GM21390 (cell line): ENCODE results near the gene RAD51AP2.
"Not testable (repeated sequence)": the region's sequence is repeated elsewhere in the genome, so short reads cannot be mapped to it uniquely, and the experiment has no call there.

ENCODE experiments used
- ATAC-seq: cut with Tn5 transposase; IDR thresholded peaks from one replicate; pipeline ENCODE4 v1.9.1; 2021; ENCODE audit not compliant: unreplicated experiment

The RAD51AP2 gene

DNA sequence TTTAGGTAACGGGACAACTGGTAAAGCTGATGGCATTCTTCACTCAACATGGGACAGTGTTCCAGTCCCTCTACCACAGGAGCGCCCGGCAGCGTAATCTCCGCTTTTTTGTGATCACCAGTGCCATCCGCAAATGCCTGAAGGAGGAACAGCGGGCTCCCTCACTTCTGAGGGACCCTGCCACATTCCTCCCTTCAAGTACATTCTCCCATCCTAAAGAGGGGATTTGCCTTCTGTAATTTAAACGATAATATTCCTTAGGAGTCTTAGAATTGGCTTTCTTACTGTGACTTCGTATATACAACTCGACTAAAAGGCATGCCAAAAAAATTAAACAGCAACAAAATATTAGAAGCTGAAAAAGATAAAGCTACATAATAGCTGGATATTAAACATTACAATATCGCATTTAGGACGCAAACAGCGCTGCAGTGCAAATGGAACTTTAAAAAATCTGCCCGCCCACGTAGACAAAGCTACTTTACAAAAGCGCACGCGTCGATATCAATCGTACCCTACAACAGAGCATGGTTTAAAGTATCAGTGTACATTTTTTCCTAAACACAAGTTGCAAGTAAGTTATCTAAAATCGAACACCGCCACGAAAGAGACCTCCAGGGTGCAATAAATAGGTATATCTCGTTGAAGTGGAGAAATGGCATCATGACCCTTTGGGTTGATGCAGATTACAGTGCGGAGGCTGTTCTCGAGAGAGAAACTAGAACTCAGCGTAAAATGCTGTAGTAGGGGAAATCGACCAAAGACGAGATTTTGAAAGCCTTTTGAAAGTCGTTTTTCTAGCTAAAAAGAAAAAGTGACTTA is 20.0 kb upstream of the RAD51AP2 start:
- ATAC-seq, result peak; percentile 15

DNA sequence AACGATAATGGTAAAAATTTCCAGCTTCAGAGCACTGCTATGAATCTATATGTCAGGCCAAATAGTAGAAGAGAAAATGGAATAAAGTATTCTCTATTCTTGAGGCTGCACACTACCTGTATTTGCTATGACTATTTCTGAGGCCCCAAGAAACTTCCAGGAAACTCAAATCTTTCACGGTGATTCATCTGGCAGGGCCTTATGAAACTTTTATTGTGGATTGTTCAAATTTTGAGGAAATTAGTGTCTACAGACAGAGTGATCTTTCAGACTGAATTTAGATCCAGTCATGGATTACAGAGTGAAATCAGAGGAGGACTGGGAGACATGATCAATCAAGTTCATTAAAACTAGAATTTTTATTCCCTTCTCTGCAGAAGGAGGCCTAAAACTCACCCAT is 18.2 kb upstream of the RAD51AP2 start:
- ATAC-seq, result no peak

DNA sequence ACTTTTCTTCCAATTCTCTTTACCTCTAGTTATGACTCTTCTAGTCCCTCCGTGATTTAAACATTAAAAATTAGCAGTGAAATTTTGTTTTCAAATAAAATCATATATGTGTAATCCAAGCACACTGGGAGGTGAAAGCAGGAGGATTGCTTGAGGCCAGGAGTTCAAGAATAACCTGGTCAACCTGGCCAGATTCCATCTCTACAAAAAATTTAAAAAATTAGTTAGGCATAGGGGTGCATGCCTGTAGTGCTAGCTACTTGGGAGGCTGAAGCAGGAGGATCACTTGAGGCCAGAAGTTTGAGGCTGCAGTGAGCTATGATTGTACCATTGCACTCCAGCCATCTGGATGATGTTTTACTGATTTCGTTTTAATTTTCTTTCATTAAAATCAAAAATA is 15.3 kb upstream of the RAD51AP2 start:
- ATAC-seq, result no peak

DNA sequence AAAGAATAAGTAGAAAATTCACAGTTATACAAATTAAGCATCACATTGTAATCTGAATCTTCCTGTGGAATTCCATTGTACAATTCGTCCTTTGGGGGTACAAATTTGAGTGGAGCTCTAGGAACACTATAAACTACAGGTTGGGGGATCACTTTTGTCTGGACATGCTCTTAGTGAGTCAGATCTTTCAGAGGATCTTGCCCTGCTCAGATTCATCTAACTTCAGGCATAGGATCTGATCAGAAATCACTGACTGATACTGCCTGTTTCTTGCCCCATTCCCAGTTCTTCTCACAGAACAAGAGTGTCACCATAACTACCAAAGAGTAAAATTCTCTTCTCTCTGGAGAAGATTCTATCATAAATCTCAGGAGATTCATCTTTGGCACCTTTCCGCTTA is 11.5 kb upstream of the RAD51AP2 start:
- ATAC-seq, result no peak

DNA sequence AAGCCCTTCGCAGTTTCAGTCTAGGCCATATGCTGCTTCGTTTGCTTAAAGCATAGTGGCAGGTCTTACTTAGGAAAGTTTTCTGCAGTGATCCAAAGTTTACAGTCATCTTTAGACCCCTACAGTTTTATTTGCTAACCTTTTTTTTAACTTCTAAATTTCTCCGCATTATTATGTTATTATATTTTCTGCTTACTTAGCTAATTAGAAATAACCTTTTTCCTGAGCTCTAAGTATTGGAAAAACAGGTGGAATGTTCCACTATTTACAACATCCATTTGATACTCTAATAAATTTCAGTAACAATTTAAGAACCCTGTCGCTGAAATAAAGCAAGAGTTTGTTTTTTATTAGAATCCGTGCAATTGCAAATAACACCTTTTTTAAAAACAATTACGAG is 4.1 kb upstream of the RAD51AP2 start:
- no peak for ATAC-seq

DNA sequence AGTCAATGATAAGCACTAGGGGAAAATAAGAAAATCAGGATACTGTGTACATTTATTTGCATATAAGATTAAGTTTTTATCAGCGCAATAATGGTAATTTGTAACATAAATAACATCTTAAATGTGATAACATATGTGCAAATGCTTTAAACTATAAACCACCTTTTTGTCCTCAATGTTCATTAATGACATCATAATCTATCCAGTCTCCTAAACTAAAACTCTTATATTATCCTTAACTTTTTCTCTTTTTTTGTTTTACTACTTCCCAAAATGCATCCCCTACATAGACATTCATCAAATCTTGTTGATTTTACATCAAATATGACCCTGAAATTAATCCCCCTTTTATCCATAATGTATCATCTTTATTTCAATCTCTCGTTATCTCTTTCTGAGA is 3.4 kb upstream of the RAD51AP2 start:
- no peak for ATAC-seq

DNA sequence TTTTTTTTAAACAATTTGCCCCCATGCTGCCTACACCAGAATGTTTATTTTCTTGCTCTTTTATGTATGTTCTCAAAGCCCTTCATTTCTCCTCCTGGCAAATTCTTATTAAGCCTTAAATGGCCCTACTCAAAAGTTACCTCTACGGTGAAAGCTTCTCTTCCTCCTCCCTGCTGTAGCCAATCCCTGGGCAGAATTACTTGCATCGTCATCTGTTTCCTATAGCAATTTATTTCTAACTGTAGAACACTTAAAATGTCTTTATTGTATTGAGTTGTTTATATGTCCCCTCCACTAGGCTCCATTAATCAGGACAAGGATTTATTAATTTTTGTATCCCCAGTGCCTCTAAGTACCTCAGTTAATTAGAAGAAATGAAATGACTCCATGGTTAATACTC is 2.5 kb upstream of the RAD51AP2 start:
- ATAC-seq, result peak; percentile 28

- ATAC-seq, result no peak
Measured at GRCh38 chr2:17519486-17519885, 1.2 kb upstream of the RAD51AP2 start.

- peak; percentile 17 for ATAC-seq
Measured at GRCh38 chr2:17517481-17518211, 594 bp downstream of the RAD51AP2 start.

DNA sequence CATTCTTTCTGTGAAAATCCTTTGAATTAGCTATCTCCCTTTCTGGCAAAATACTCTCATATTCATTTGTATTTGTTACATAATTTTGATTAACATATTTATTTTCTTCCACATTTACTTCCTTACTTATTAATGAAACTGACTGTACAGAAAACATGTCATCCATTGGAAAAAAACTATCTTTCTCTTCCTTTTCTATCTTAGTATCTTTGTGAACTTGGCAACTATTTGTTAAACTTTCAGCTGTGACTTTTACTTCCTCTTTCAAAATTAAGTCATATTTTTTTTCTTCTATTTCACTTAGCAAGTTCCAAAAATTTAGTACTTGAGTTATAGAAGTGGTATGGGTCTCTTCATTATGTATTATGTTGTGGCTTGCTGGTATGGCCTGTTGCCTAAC is 2.6 kb downstream of the RAD51AP2 start:
- ATAC-seq, result peak; percentile 38

DNA sequence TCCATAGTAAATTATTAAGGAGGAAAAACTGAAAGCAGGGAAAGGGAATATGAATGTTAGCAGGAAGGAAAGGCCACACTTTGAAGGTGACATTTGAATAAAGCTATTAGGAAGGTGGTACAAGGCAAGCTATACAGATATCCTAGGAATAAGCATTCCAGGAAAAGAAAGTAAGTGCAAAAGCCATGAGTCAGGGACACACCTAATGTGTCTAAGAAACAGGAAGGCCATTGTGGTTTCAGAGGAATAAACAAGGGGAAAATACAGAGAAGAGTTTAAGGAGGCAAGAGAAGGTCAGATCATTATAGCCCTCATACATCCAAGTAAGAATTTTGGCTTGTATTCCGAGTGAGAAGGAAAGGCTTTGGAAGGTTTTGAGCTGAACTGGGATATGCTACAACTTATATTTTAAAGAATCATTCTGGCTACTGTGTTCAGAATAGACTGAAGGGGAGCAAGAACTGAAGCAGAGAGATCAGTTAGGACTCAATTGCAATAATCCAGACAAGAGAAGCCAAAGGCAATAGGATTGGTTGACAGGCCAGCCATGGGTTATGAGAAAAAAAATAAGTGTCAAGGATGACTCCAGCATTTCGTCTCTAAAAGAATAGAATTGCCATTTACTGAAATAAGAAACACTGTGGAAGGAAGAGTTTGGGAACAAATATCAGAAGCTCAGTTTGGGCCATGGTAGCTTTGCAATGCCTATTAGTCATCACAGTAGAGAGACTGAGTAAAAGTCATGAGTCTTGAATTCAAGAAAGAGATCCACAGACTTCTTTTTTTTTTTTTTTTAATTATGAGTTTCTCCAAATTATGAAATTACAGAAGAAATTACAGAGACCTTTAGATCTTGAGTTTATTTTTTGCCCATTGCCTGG is 11.3 kb downstream of the RAD51AP2 start:
- no peak for ATAC-seq

GRCh38 chr2:17497718-17498117 is 20.5 kb downstream of the RAD51AP2 start:
- ATAC-seq, result no peak

- ATAC-seq, result no peak
Measured at GRCh38 chr2:17495590-17495989, 22.6 kb downstream of the RAD51AP2 start.

GRCh38 chr2:17490165-17490564 is 28.1 kb downstream of the RAD51AP2 start:
- not testable (repeated sequence) for ATAC-seq

- ATAC-seq, result not testable (repeated sequence)
Measured at GRCh38 chr2:17488610-17489009, 29.6 kb downstream of the RAD51AP2 start.

DNA sequence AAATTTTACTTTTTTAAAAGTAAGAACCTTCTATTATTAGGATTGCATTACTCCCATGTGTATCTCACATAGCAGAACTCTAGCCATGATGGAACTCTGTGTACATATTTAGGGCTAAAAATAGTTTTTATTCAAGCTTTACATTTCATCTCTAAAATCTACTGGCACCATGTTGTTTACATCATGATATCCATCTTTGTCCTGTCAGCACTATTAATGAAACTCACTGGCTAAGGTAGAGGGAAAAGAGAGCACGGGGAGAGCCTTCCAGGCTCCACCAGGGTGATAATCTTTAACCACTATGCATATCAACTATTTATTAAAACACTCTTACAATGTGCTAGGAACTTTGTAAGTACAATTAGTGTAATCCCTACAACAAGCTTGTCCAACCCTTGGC is 34.7 kb downstream of the RAD51AP2 start:
- no peak for ATAC-seq

GRCh38 chr2:17482651-17483050 is 35.6 kb downstream of the RAD51AP2 start:
- ATAC-seq, result no peak

GRCh38 chr2:17479875-17480274 is 38.4 kb downstream of the RAD51AP2 start:
- ATAC-seq, result no peak

GRCh38 chr2:17476830-17477229 is 41.4 kb downstream of the RAD51AP2 start:
- no peak for ATAC-seq

- no peak for ATAC-seq
Measured at GRCh38 chr2:17476064-17476463, 42.2 kb downstream of the RAD51AP2 start.

- ATAC-seq, result no peak
Measured at GRCh38 chr2:17475286-17475685, 43.0 kb downstream of the RAD51AP2 start.
